Activated naive CD4-positive, alpha-beta T cell treated with anti-CD3 and anti-CD28 coated beads for 36 hours (primary cell): ENCODE measurements around the gene PEPD. TPM values are rescaled to one million over a fixed set of nuclear protein-coding genes. Genes with fewer than 3 reads are reported as not detected.

ENCODE experiments used
- CTCF ChIA-PET: fragments of 350-600 bp; sonication (Branson Sonifier 250); formaldehyde crosslinking; loops from one replicate; lab custom pipeline; 2021; ENCODE audit warnings: antibody characterized with exemption; lab: Charles Lee
- DNase-seq: peaks from one replicate; pipeline ENCODE4 v3.0.0-alpha.2; 2020
- H3K27ac Mint-ChIP-seq: one replicate; pipeline ENCODE4 v1.8.0; 2021; ENCODE audit warnings: mild to moderate bottlenecking, mixed read lengths
- H3K27me3 Mint-ChIP-seq: one replicate; pipeline ENCODE4 v1.8.0; 2021; ENCODE audit warnings: low read depth, mixed read lengths
- H3K36me3 Mint-ChIP-seq: one replicate; pipeline ENCODE4 v1.8.0; 2021; ENCODE audit warnings: low read depth, mixed read lengths
- H3K4me1 Mint-ChIP-seq: one replicate; pipeline ENCODE4 v1.8.0; 2021; ENCODE audit warnings: low read depth, mixed read lengths
- H3K4me3 Mint-ChIP-seq: one replicate; pipeline ENCODE4 v1.8.0; 2021; ENCODE audit warnings: mild to moderate bottlenecking, moderate library complexity, mixed read lengths
- H3K9me3 Mint-ChIP-seq: one replicate; pipeline ENCODE4 v1.8.0; 2021; ENCODE audit warnings: mixed read lengths
- intact Hi-C: fragments of 100-400 bp; cut with micrococcal nuclease; formaldehyde crosslinking; loops from one replicate; pipeline ENCODE4 v1.15.1; 2023
- total RNA-seq, 2 experiments: library from RNA; stranded (reverse); gene quantifications; one replicate each; pipeline ENCODE4 v1.2.3, GENCODE V29; 2021

Gene PEPD
- total RNA-seq, 2 experiments from 2014 or later = 31.9 to 35.8 TPM

GRCh38 chr19:33390101-33390907 lies 131.3 kb downstream of the PEPD start:
- DNase-seq = no peak
- Mint-ChIP-seq H3K4me3 (no peak overlapping the region), H3K27me3 (no peaks in the 10 kb centered on the region), H3K4me1 (no peaks in the 10 kb centered on the region), H3K36me3 (peaks cover 3% of the 10 kb centered on the region), H3K27ac (no peak overlapping the region), H3K9me3 (no peaks in the 10 kb centered on the region)
- CTCF ChIA-PET = no interaction called here
- intact Hi-C loops = no loop called here

GRCh38 chr19:33389421-33390100 lies 132.0 kb downstream of the PEPD start:
- peaks cover 3% of the 10 kb centered on the region for H3K36me3 Mint-ChIP-seq
- H3K4me1 Mint-ChIP-seq = no peaks in the 10 kb centered on the region
- H3K27me3 Mint-ChIP-seq = no peaks in the 10 kb centered on the region
- no peak overlapping the region for H3K27ac Mint-ChIP-seq
- CTCF ChIA-PET = no interaction called here
- intact Hi-C loops = no loop called here
- H3K9me3 Mint-ChIP-seq = no peaks in the 10 kb centered on the region
- no peak for DNase-seq
- H3K4me3 Mint-ChIP-seq = no peak overlapping the region

- no peaks in the 10 kb centered on the region for H3K27me3 Mint-ChIP-seq
- H3K36me3 Mint-ChIP-seq = peaks cover 3% of the 10 kb centered on the region
- no peaks in the 10 kb centered on the region for H3K9me3 Mint-ChIP-seq
- no peak overlapping the region for H3K4me3 Mint-ChIP-seq
- no peak overlapping the region for H3K27ac Mint-ChIP-seq
- CTCF ChIA-PET = no interaction called here
- no peak for DNase-seq
- H3K4me1 Mint-ChIP-seq = no peaks in the 10 kb centered on the region
- intact Hi-C loops = no loop called here
Measured at GRCh38 chr19:33388725-33389420, 132.7 kb downstream of the PEPD start.

GRCh38 chr19:33388231-33388724 lies 133.3 kb downstream of the PEPD start:
- peaks cover 3% of the 10 kb centered on the region for H3K36me3 Mint-ChIP-seq
- no peaks in the 10 kb centered on the region for H3K27me3 Mint-ChIP-seq
- DNase-seq = no peak
- H3K4me1 Mint-ChIP-seq = no peaks in the 10 kb centered on the region
- no peak overlapping the region for H3K4me3 Mint-ChIP-seq
- no peaks in the 10 kb centered on the region for H3K9me3 Mint-ChIP-seq
- CTCF ChIA-PET = no interaction called here
- intact Hi-C loops = no loop called here
- H3K27ac Mint-ChIP-seq = no peak overlapping the region

GRCh38 chr19:33387351-33388230 lies 134.0 kb downstream of the PEPD start:
- intact Hi-C loops = no loop called here
- H3K4me1 Mint-ChIP-seq = peaks cover 2% of the 10 kb centered on the region
- no peaks in the 10 kb centered on the region for H3K27me3 Mint-ChIP-seq
- H3K36me3 Mint-ChIP-seq = peaks cover 6% of the 10 kb centered on the region
- DNase-seq = no peak
- no peak overlapping the region for H3K4me3 Mint-ChIP-seq
- no peaks in the 10 kb centered on the region for H3K9me3 Mint-ChIP-seq
- CTCF ChIA-PET = no interaction called here
- no peak overlapping the region for H3K27ac Mint-ChIP-seq

- Mint-ChIP-seq H3K4me3 (no peak overlapping the region), H3K36me3 (peaks cover 9% of the 10 kb centered on the region), H3K27ac (no peak overlapping the region), H3K27me3 (no peaks in the 10 kb centered on the region), H3K4me1 (peaks cover 6% of the 10 kb centered on the region), H3K9me3 (no peaks in the 10 kb centered on the region)
- intact Hi-C loops = no loop called here
- no peak for DNase-seq
- CTCF ChIA-PET = no interaction called here
Measured at GRCh38 chr19:33386361-33386858, 135.2 kb downstream of the PEPD start.

GRCh38 chr19:33385956-33386355 lies 135.6 kb downstream of the PEPD start:
- intact Hi-C loops = no loop called here
- Mint-ChIP-seq H3K27ac (no peak overlapping the region), H3K9me3 (no peaks in the 10 kb centered on the region), H3K27me3 (no peaks in the 10 kb centered on the region), H3K4me1 (peaks cover 9% of the 10 kb centered on the region), H3K4me3 (no peak overlapping the region), H3K36me3 (peaks cover 12% of the 10 kb centered on the region)
- CTCF ChIA-PET = no interaction called here
- no peak for DNase-seq

GRCh38 chr19:33384983-33385382 lies 136.6 kb downstream of the PEPD start:
- Mint-ChIP-seq H3K27me3 (no peaks in the 10 kb centered on the region), H3K36me3 (peaks cover 13% of the 10 kb centered on the region), H3K9me3 (no peaks in the 10 kb centered on the region), H3K4me1 (peaks cover 11% of the 10 kb centered on the region), H3K4me3 (no peak overlapping the region), H3K27ac (no peak overlapping the region)
- CTCF ChIA-PET = interaction anchor here (0.6 to 0.9 kb wide), 2 partner anchors 150 to 206 kb away, joined by 3 to 7 read pairs; no protein-coding TSS in a partner anchor
- intact Hi-C loops = no loop called here
- DNase-seq = no peak

GRCh38 chr19:33383720-33384292 lies 137.8 kb downstream of the PEPD start:
- CTCF ChIA-PET = interaction anchor here (1.0 to 1.6 kb wide), 3 partner anchors 10 to 47 kb away, joined by 3 to 4 read pairs (median 4); no protein-coding TSS in a partner anchor
- Mint-ChIP-seq H3K9me3 (no peaks in the 10 kb centered on the region), H3K4me1 (peaks cover 19% of the 10 kb centered on the region), H3K36me3 (peaks cover 24% of the 10 kb centered on the region), H3K4me3 (no peak overlapping the region), H3K27me3 (no peaks in the 10 kb centered on the region), H3K27ac (no peak overlapping the region)
- DNase-seq = no peak
- intact Hi-C loops = no loop called here

GRCh38 chr19:33382982-33383381 lies 138.6 kb downstream of the PEPD start:
- DNase-seq = no peak
- Mint-ChIP-seq H3K4me1 (peaks cover 27% of the 10 kb centered on the region), H3K4me3 (no peak overlapping the region), H3K9me3 (no peaks in the 10 kb centered on the region), H3K27ac (peak overlapping the region; percentile 24), H3K27me3 (no peaks in the 10 kb centered on the region), H3K36me3 (peaks cover 29% of the 10 kb centered on the region)
- CTCF ChIA-PET = interaction anchor here (1.2 to 1.6 kb wide), 2 partner anchors 23 to 48 kb away, joined by 4 read pairs; no protein-coding TSS in a partner anchor
- intact Hi-C loops = no loop called here

- no peak for DNase-seq
- H3K9me3 Mint-ChIP-seq = no peaks in the 10 kb centered on the region
- peaks cover 27% of the 10 kb centered on the region for H3K36me3 Mint-ChIP-seq
- intact Hi-C loops = no loop called here
- H3K27me3 Mint-ChIP-seq = no peaks in the 10 kb centered on the region
- H3K4me3 Mint-ChIP-seq = no peak overlapping the region
- CTCF ChIA-PET = no interaction called here
- peaks cover 37% of the 10 kb centered on the region for H3K4me1 Mint-ChIP-seq
- peak overlapping the region; percentile 40 for H3K27ac Mint-ChIP-seq
Measured at GRCh38 chr19:33382006-33382405, 139.6 kb downstream of the PEPD start.
